ENCODE data around the gene LRP1. TPM values are rescaled to one million over a fixed set of nuclear protein-coding genes. Genes with fewer than 3 reads are reported as not detected.

The LRP1 gene
- total and polyA plus RNA-seq, 2 of the 13 experiments (the other 11 are each of a cell fraction or from before 2014, with no cell fraction given) = 14.7 to 30.8 TPM

GRCh38 chr12:57087691-57088353 lies 40.5 kb upstream of the LRP1 start:
- DNase-seq (ENCODE audit: low spot score) = peak; percentile 60
- peak; percentile 34 for FAIRE-seq
- in situ Hi-C loops (cut with HindIII; ENCODE audit: extremely low pct_ligation_motif_present, low pct_unique_long_range_greater_than_20kb) = no loop called here
- POLR2A ChIA-PET = interaction anchor here (0.9 to 5.0 kb wide), 8 partner anchors 8 to 142 kb away, joined by 3 to 184 read pairs (median 19); partner anchors contain the start of genes LRP1, NEMP1, SHMT2 and STAT6
- no CpG with 5 or more reads among the region's 37 CpGs for WGBS (ENCODE audit: low lambda C conversion rate)
- Histone ChIP-seq H4K20me1 (ENCODE audit: insufficient read depth, low read length) (no peaks in the 10 kb centered on the region), H3K4me1 (ENCODE audit: insufficient read depth, low read length) (peaks cover 28% of the 10 kb centered on the region), H3K4me3 (replicated peaks in 1 of 3; ENCODE audit: insufficient read depth in 1 of 3, low read depth in 2 of 3, low read length in 3 of 3) (peak overlapping the region; percentile 64 to 82 (median 70)), H3K36me3 (replicated peaks in 1 of 2; ENCODE audit: control insufficient read depth in 1 of 2, insufficient read depth in 2 of 2, low read length in 2 of 2) (peaks cover 5 to 21% of the 10 kb centered on the region in 2 experiments; a peak in 4 of 5 replicates), H3K4me2 (ENCODE audit: low read depth, low read length) (peak overlapping the region; percentile 90), H3K9ac (ENCODE audit: insufficient read depth, low read depth, low read length) (peak overlapping the region; percentile 70), H2AFZ (ENCODE audit: low read length) (no peak overlapping the region), H3K27me3 (ENCODE audit: control insufficient read depth in 1 of 2, insufficient read depth in 2 of 2, low read length in 2 of 2) (no peaks in the 10 kb centered on the region; a peak in 1 of 5 replicates), H3K79me2 (ENCODE audit: insufficient read depth, low read length) (peaks cover 15% of the 10 kb centered on the region), H3K27ac (ENCODE audit: extremely low read length, insufficient read depth, low read length) (peak overlapping the region; percentile 88), H3K9me3 (ENCODE audit: low read length) (no peaks in the 10 kb centered on the region)
- BruUV-seq (replicated peaks) = TSS peak; percentile 68
- ATAC-seq = peak; percentile 36
- CTCF ChIA-PET (ENCODE audit: low intra/inter-chr PET ratio, low total read pairs) = no interaction called here
- intact Hi-C loops (cut with micrococcal nuclease; ENCODE audit: unreplicated experiment) = loop anchor here (1.0 to 2.0 kb wide), 2 partner anchors 14 to 23 kb away; partner anchors contain the start of gene STAT6
- TF ChIP-seq PLRG1 (conservative IDR thresholded peaks at IDR 0.05) (no peak), WIZ (CRISPR knock-in tag; IDR thresholded peaks at IDR 0.05) (0 out of 2 replicates have a peak, but pooled peaks have one; percentile 12), PRMT3 (CRISPR knock-in tag; IDR thresholded peaks at IDR 0.05; ENCODE audit: borderline replicate concordance, low read depth) (no peak), ZNF296 (CRISPR knock-in tag; conservative IDR thresholded peaks at IDR 0.05) (no peak), ESRRA (CRISPR knock-in tag; IDR thresholded peaks at IDR 0.05; ENCODE audit: low read depth) (0 out of 2 replicates have a peak, but pooled peaks have one; percentile 22), ZNF543 (CRISPR knock-in tag; IDR thresholded peaks at IDR 0.05) (no peak; the same call in 1 of the 2 replicates), SAP130 (CRISPR knock-in tag; IDR thresholded peaks at IDR 0.05; ENCODE audit: low read depth) (peak; percentile 55), MXI1 (IDR thresholded peaks at IDR 0.05; ENCODE audit: borderline replicate concordance, low read depth, low read length) (0 out of 3 replicates have a peak, but pooled peaks have one; percentile 26), POLR2A (IDR thresholded peaks at IDR 0.05; ENCODE audit: insufficient read depth in 1 of 2, low read depth in 2 of 2, low read length in 2 of 2) (peak in 1 of 2 experiments; percentile 65; a peak in 1 of 4 replicates), SMYD3 (CRISPR knock-in tag; IDR thresholded peaks at IDR 0.05) (no peak), THAP11 (CRISPR knock-in tag; IDR thresholded peaks at IDR 0.05) (0 out of 2 replicates have a peak, but pooled peaks have one; percentile 6), SETDB1 (CRISPR knock-in tag; IDR thresholded peaks at IDR 0.05; ENCODE audit: borderline replicate concordance) (no peak), ZNF317 (CRISPR knock-in tag; IDR thresholded peaks at IDR 0.05) (0 out of 2 replicates have a peak, but pooled peaks have one; percentile 16), RARA (CRISPR knock-in tag; IDR thresholded peaks at IDR 0.05) (no peak), FOSL2 (CRISPR knock-in tag; IDR thresholded peaks at IDR 0.05) (0 out of 2 replicates have a peak, but pooled peaks have one; percentile 11), ZNF205 (CRISPR knock-in tag; IDR thresholded peaks at IDR 0.05) (no peak), ZNF75D (CRISPR knock-in tag; IDR thresholded peaks at IDR 0.05; ENCODE audit: borderline replicate concordance) (no peak)
- TF ChIP-seq, protein P1, sequence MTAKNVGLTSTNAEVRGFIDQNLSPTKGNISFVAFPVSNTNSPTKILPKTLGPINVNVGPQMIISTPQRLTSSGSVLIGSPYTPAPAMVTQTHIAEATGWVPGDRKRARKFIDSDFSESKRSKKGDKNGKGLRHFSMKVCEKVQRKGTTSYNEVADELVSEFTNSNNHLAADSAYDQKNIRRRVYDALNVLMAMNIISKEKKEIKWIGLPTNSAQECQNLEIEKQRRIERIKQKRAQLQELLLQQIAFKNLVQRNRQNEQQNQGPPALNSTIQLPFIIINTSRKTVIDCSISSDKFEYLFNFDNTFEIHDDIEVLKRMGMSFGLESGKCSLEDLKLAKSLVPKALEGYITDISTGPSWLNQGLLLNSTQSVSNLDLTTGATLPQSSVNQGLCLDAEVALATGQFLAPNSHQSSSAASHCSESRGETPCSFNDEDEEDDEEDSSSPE (CRISPR knock-in tag; IDR thresholded peaks at IDR 0.05) = no peak
- TF ChIP-seq, protein P2, sequence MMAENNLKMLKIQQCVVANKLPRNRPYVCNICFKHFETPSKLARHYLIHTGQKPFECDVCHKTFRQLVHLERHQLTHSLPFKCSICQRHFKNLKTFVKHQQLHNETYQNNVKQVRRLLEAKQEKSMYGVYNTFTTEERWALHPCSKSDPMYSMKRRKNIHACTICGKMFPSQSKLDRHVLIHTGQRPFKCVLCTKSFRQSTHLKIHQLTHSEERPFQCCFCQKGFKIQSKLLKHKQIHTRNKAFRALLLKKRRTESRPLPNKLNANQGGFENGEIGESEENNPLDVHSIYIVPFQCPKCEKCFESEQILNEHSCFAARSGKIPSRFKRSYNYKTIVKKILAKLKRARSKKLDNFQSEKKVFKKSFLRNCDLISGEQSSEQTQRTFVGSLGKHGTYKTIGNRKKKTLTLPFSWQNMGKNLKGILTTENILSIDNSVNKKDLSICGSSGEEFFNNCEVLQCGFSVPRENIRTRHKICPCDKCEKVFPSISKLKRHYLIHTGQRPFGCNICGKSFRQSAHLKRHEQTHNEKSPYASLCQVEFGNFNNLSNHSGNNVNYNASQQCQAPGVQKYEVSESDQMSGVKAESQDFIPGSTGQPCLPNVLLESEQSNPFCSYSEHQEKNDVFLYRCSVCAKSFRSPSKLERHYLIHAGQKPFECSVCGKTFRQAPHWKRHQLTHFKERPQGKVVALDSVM (CRISPR knock-in tag; IDR thresholded peaks at IDR 0.05) = 0 out of 2 replicates have a peak, but pooled peaks have one; percentile 28
- TF ChIP-seq, protein P3, sequence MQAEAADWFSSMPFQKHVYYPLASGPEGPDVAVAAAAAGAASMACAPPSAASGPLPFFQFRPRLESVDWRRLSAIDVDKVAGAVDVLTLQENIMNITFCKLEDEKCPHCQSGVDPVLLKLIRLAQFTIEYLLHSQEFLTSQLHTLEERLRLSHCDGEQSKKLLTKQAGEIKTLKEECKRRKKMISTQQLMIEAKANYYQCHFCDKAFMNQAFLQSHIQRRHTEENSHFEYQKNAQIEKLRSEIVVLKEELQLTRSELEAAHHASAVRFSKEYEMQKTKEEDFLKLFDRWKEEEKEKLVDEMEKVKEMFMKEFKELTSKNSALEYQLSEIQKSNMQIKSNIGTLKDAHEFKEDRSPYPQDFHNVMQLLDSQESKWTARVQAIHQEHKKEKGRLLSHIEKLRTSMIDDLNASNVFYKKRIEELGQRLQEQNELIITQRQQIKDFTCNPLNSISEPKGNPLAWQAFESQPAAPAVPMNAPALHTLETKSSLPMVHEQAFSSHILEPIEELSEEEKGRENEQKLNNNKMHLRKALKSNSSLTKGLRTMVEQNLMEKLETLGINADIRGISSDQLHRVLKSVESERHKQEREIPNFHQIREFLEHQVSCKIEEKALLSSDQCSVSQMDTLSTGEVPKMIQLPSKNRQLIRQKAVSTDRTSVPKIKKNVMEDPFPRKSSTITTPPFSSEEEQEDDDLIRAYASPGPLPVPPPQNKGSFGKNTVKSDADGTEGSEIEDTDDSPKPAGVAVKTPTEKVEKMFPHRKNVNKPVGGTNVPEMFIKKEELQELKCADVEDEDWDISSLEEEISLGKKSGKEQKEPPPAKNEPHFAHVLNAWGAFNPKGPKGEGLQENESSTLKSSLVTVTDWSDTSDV (CRISPR knock-in tag; IDR thresholded peaks at IDR 0.05) = 0 out of 2 replicates have a peak, but pooled peaks have one; percentile 14

All from HepG2 (cell line).